IgD-negative memory B cell (primary cell): ENCODE data around the gene FAM170B. TPM values are rescaled to one million over a fixed set of nuclear protein-coding genes. Genes with fewer than 3 reads are reported as not detected.
A peak's percentile ranks its signal among the peaks of the same experiment; 100 is the strongest.

ENCODE experiments used
- H3K27ac Mint-ChIP-seq, 3 donors: one replicate each; pipeline ENCODE4 v1.8.0; 2020 to 2022; ENCODE audit warnings: mild to moderate bottlenecking in 3 of 3, mixed read lengths in 3 of 3, moderate library complexity in 1 of 3
- H3K27me3 Mint-ChIP-seq: one replicate; pipeline ENCODE4 v1.8.0; 2021; ENCODE audit warnings: mixed read lengths
- H3K36me3 Mint-ChIP-seq: one replicate; pipeline ENCODE4 v1.8.0; 2020; ENCODE audit warnings: mild to moderate bottlenecking, mixed read lengths
- H3K4me1 Mint-ChIP-seq, 3 donors: one replicate each; pipeline ENCODE4 v1.8.0; 2020 to 2022; ENCODE audit warnings: mixed read lengths in 3 of 3, mild to moderate bottlenecking in 1 of 3
- H3K4me3 Mint-ChIP-seq, 4 donors: one replicate each; pipeline ENCODE4 v1.8.0; 2020 to 2022; ENCODE audit warnings: mild to moderate bottlenecking in 4 of 4, mixed read lengths in 4 of 4, moderate library complexity in 3 of 4
- H3K9me3 Mint-ChIP-seq, 3 donors: one replicate each; pipeline ENCODE4 v1.8.0; 2020 to 2021; ENCODE audit warnings: mixed read lengths in 3 of 3, mild to moderate bottlenecking in 1 of 3
- polyA plus RNA-seq: library from polyadenylated mRNA; unstranded; fragments of 300-500 nt; fragmentation: Illumina TruSeq; gene quantifications from one replicate; pipeline ENCODE4 v1.2.3, GENCODE V29; 2021

FAM170B gene
- polyA plus RNA-seq, 1 donor from 2014 or later, result not detected

DNA sequence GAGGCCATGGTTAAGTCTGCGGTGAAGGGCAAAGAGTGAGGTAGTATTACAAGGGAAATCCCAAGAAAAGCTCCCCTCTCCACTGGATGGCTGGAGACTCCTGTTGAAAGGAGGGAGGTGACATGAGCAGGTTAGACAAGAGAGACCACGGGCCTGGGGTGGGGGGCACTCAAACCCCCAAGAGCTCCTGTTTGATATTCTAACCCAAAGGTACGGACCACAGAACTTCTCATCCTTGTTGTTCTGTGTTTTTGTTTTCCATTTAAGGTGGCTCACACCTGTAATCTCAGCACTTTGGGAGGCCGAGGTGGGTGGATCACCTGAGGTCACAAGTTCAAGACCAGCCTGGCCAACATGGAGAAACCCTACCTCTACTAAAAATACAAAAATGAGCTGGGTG is 30.1 kb downstream of the FAM170B start:
- Mint-ChIP-seq H3K4me3 (no peak overlapping the region), H3K27ac (no peak overlapping the region), H3K4me1 (peaks cover 0 to 4% (median 0%) of the 10 kb centered on the region in 3 donors), H3K36me3 (no peaks in the 10 kb centered on the region), H3K9me3 (peaks cover 0 to 5% (median 2%) of the 10 kb centered on the region in 3 donors), H3K27me3 (peaks cover 5% of the 10 kb centered on the region)

DNA sequence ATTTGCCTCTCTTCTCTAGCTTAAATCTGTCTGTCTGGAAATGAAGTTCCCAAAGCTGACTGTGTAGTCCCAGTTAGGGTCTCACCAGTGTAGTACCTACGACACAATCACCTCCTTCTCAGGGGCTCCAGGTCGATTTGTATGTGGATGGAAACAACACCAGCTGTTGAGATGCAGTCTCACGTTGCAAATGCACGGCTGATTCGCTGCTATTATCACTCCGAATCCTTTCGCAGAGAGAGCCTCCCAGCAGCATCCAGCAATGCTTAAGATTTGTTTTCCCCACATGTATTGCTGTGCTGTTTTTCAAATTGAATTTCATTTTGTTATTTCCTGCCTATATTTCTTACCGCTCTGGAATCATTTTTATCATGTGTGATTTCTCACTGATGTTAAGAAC is 34.8 kb downstream of the FAM170B start:
- no peaks in the 10 kb centered on the region for H3K36me3 Mint-ChIP-seq
- H3K4me3 Mint-ChIP-seq, result no peak overlapping the region
- H3K27ac Mint-ChIP-seq, result no peak overlapping the region
- H3K9me3 Mint-ChIP-seq, result peaks cover 0 to 5% (median 2%) of the 10 kb centered on the region in 3 donors
- peaks cover 11% of the 10 kb centered on the region for H3K27me3 Mint-ChIP-seq
- no peaks in the 10 kb centered on the region for H3K4me1 Mint-ChIP-seq

DNA sequence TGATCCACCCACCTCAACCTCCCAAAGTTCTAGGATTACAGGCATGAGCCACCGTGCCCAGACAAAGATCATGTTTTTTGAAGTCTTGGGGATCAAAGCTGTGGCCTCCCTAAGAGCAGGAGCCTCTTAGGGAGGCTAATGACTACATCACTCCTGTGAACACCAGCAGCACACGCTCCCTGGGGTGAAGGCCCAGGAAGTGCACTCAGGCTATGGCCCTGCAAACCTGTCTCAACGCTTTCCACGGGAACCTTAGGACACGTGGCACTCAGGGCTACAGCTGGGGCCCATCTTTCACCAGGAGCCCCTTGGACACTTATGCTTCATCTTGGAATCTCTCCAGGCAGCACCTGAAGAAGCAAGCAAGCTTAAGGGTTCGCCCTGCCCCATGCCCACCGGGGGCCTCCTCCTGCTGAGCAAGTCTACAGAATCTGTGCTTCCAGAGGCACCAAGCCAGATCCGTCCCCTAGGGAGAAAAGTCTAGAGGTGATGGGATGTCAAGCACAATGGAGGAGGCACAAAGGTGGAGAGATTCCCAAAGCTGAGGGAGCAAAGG is 36.9 kb downstream of the FAM170B start:
- H3K36me3 Mint-ChIP-seq, result no peaks in the 10 kb centered on the region
- H3K27me3 Mint-ChIP-seq, result peaks cover 9% of the 10 kb centered on the region
- no peaks in the 10 kb centered on the region for H3K4me1 Mint-ChIP-seq
- H3K27ac Mint-ChIP-seq, result no peak overlapping the region
- peaks cover 0 to 2% (median 2%) of the 10 kb centered on the region in 3 donors for H3K9me3 Mint-ChIP-seq
- no peak overlapping the region for H3K4me3 Mint-ChIP-seq

DNA sequence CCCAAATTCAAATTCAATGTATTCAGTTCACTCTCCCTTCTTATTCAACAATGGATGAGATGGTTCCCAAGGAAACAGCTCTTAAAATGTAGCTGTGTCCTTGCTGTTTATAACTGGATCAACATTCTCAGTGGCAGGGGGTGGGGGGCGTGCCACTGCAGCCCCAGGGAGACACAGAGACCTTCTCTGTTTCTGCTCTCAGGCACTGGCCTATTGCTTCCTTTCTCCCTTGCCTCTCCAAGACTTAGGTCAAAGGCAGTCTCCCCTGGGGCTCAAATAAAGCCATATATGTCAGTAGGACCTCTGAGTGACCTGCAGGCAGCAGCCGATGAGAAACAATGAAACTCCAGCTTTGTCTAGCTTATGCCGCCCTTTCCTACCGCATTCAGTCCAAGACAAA is 39.2 kb downstream of the FAM170B start:
- H3K36me3 Mint-ChIP-seq, result no peaks in the 10 kb centered on the region
- H3K9me3 Mint-ChIP-seq, result peaks cover 0 to 1% (median 0%) of the 10 kb centered on the region in 3 donors
- no peak overlapping the region for H3K27ac Mint-ChIP-seq
- peaks cover 9% of the 10 kb centered on the region for H3K27me3 Mint-ChIP-seq
- no peaks in the 10 kb centered on the region for H3K4me1 Mint-ChIP-seq
- no peak overlapping the region for H3K4me3 Mint-ChIP-seq

DNA sequence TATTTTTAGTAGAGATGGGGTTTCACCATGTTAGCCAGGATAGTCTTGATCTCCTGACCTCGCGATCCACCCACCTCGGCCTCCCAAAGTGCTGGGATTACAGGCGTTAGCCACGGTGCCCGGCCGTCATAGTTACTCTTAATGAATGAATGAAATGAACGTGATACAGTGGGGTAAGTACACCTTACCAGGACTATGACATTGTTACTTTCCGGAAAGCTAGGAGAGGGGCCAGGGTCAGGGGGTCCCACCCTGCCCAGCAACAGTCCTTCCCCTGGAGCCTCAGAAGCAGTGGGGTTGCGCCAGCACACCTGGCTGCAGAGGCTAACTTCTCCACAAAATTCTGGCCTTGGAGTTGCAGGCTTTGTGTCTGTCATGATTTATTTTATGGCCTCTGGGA is 39.9 kb downstream of the FAM170B start:
- H3K27me3 Mint-ChIP-seq, result peaks cover 9% of the 10 kb centered on the region
- peaks cover 0 to 1% (median 0%) of the 10 kb centered on the region in 3 donors for H3K9me3 Mint-ChIP-seq
- no peaks in the 10 kb centered on the region for H3K4me1 Mint-ChIP-seq
- no peak overlapping the region for H3K4me3 Mint-ChIP-seq
- H3K36me3 Mint-ChIP-seq, result no peaks in the 10 kb centered on the region
- H3K27ac Mint-ChIP-seq, result no peak overlapping the region

DNA sequence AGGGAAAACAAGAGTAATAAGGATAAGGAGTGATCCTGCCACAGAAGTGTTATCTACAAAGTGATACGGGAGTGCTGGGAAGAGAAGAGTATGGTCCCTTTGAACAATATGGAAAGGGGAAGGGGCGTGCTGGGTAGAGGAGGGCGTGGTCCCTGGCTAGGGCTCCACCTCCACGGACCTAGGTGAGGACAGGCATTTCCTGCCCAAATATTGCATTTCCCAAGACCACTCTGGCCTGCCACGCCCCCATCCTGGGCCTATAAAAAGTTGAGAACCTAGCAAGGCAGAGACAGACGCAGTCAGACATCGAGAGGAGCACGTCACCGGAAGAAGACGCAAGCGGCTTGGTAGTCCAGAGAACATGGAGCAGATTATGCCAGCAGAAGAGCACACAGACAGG is 41.3 kb downstream of the FAM170B start:
- H3K27ac Mint-ChIP-seq, result peak overlapping the region in 1 of 3 donors; percentile 67

DNA sequence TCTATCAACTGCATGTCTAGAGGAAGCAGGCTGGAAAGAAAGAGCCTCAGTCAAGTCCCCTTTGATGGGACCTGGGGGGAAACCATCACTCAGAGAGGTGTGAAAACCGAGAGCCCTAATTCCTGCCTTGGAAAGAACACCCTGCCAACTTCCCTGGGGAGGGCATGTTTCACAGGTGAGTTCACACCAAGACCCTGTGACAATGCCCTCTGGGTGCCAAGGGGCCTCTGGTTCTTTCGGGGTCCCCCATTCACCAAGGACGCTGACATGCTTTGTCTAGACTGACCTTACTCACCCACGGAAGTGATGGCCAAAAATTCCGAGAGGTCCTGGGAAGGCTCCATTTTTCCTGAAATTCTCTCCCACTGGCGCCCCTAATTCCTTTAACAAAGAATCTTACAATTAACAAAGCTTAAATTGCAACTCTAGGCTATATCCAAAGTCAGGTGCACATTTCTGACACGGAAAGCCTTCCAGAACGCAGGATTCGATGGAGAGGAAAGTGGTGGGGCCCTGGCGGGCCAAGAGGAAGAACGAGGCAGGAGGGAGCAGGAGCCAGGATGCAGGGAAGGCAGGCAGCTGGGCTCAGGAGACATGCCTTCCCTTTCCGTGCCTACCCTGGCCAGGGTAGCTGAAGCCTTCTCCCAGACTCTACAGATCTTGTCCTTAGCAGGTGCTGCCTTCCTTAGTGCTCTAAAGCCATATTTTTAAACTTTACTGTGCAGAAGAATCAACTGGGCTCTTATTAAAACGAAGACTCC is 42.2 kb downstream of the FAM170B start:
- Mint-ChIP-seq H3K27me3 (peaks cover 3% of the 10 kb centered on the region), H3K4me3 (no peak overlapping the region), H3K36me3 (no peaks in the 10 kb centered on the region), H3K9me3 (peaks cover 0 to 10% (median 4%) of the 10 kb centered on the region in 3 donors), H3K27ac (no peak overlapping the region), H3K4me1 (peaks cover 0 to 2% (median 0%) of the 10 kb centered on the region in 3 donors)

More for the DNA sequence above, 41.3 kb downstream of the FAM170B start:
- Mint-ChIP-seq H3K9me3 (peaks cover 0 to 4% (median 1%) of the 10 kb centered on the region in 3 donors), H3K4me3 (no peak overlapping the region), H3K36me3 (no peaks in the 10 kb centered on the region), H3K27me3 (peaks cover 5% of the 10 kb centered on the region), H3K4me1 (peaks cover 0 to 2% (median 0%) of the 10 kb centered on the region in 3 donors)

DNA sequence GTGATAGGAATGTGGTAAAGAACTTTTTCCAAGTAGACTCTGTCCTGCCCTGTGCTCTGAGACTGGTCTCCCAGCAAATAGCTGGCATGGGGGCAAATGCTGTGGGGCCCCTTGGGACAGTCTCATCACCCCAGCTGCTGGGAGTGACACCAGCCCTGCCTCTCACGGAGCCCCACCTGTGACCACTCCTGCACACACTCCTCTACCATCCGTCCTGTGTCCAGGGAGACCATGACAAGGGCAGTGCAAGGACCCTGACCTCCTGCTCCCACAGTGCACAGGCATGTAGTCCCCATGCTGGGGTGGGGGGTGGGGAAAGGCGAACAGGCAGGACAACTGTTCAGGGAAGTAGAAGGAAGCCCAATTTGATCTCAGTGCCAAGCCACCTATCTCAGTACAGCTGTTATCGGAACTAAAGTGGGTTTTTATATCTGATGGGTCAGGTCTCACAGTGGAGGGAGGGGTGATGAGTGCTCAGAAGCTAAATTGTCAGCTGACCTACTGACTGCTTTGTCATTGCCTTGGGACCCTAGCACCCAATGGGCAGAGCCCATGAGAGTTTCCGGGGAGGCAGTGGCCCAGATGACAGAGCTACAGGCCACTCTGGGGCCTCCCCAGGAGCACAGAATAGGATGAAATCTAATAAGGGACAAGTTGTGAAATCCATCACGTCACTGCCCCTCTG is 43.0 kb downstream of the FAM170B start:
- Mint-ChIP-seq H3K4me1 (peaks cover 0 to 2% (median 0%) of the 10 kb centered on the region in 3 donors), H3K27ac (no peak overlapping the region), H3K36me3 (no peaks in the 10 kb centered on the region), H3K27me3 (peaks cover 3% of the 10 kb centered on the region), H3K9me3 (peaks cover 6 to 15% (median 8%) of the 10 kb centered on the region in 3 donors), H3K4me3 (no peak overlapping the region)

DNA sequence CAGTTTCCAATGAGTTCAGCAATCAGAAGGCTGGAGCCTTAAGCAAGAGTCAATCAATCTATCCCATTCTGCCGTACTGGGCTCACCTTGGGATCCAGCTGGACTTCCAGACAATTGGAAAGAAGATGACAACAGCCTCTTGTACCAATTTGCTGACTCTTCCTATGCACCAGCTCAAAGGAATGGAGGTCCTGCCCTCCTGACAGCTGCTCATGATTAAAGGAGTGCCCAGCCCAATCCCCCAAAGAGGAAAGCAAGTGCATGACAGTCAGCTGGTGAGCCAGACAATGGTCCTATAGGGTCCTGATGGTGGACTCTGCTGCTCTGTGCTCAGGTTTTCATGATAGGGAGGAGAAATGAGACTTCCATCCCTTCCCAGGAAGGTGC is 43.6 kb downstream of the FAM170B start:
- Mint-ChIP-seq H3K4me1 (peaks cover 0 to 2% (median 0%) of the 10 kb centered on the region in 3 donors), H3K4me3 (no peak overlapping the region), H3K36me3 (no peaks in the 10 kb centered on the region), H3K9me3 (peaks cover 6 to 15% (median 11%) of the 10 kb centered on the region in 3 donors), H3K27ac (no peak overlapping the region), H3K27me3 (peaks cover 3% of the 10 kb centered on the region)

DNA sequence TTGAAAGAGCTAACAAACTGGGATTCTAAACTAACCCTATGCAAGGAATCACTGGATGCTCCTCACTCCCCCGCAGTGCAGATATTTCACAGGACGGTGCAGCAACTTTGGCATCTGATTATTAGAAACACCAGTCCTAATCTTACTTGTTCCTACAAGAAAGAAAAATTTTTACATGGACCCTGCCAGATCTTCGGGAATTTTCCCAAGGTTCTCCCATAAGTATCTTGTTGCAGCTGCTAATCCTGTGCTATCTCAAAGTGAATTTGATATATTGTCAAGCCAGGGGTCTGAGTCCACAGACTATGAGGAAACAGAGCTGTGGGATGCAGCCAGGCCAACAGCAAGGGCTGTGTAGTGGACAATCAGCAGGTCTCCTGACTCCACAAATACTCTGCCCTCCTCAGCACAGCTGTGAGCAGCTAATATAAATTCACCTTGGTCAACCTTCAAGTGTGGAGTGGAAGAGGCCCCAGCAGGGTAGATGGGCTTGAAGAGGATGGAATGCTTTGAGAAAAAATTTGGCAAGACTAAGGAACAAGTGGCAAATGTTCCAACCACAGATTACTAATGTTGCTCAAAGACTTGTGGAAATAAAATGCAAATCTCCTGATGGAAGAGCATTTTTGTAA is 44.1 kb downstream of the FAM170B start:
- Mint-ChIP-seq H3K27me3 (peaks cover 3% of the 10 kb centered on the region), H3K27ac (no peak overlapping the region)

DNA sequence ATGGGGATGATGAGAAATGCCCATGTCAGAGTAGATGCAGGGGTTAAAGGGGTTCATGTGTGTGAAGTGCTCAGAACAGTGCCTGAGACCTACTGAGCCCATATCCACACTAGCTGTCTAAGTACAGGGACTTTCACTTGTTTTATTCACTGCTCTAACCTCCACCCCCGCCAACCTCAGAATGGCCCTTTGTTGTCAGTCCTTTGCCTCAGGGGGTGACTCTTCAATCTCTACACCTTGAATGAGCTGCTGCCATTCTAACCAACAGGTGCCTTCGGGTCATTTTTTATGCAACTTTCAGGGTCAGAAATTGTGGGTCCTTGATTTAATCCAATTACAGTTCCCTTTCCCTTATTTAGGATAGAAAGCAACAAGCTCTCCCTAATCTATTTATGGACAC is 44.7 kb downstream of the FAM170B start:
- Mint-ChIP-seq H3K9me3 (peaks cover 6 to 15% (median 11%) of the 10 kb centered on the region in 3 donors), H3K4me3 (no peak overlapping the region), H3K27me3 (peaks cover 3% of the 10 kb centered on the region), H3K27ac (no peak overlapping the region), H3K36me3 (no peaks in the 10 kb centered on the region), H3K4me1 (peaks cover 0 to 2% (median 0%) of the 10 kb centered on the region in 3 donors)

More for the DNA sequence above, 44.1 kb downstream of the FAM170B start:
- H3K4me3 Mint-ChIP-seq, result no peak overlapping the region
- H3K36me3 Mint-ChIP-seq, result no peaks in the 10 kb centered on the region
- H3K4me1 Mint-ChIP-seq, result peaks cover 0 to 2% (median 0%) of the 10 kb centered on the region in 3 donors
- H3K9me3 Mint-ChIP-seq, result peaks cover 6 to 15% (median 11%) of the 10 kb centered on the region in 3 donors

DNA sequence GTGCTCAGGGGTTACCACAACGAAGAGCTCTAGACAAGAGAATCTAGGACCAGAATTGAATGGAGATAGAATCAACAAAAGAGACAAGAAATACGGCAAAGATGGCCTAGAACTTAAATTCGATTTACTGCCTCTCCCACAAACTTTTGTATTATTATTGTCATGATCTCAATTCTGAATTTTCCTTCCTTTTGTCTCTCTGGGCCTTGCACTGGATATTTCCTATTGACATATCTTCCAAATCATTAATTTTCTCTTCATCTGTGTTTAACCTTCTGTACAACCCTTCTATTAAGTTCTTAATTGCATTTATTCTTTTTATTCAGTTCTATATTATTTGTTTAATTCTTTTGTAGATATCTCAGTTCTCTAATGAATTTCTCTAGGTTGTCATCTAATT is 46.9 kb downstream of the FAM170B start:
- Mint-ChIP-seq H3K9me3 (peaks cover 6 to 15% (median 11%) of the 10 kb centered on the region in 3 donors), H3K4me3 (no peak overlapping the region), H3K27me3 (peaks cover 2% of the 10 kb centered on the region), H3K4me1 (peaks cover 0 to 2% (median 0%) of the 10 kb centered on the region in 3 donors), H3K36me3 (no peaks in the 10 kb centered on the region), H3K27ac (no peak overlapping the region)

DNA sequence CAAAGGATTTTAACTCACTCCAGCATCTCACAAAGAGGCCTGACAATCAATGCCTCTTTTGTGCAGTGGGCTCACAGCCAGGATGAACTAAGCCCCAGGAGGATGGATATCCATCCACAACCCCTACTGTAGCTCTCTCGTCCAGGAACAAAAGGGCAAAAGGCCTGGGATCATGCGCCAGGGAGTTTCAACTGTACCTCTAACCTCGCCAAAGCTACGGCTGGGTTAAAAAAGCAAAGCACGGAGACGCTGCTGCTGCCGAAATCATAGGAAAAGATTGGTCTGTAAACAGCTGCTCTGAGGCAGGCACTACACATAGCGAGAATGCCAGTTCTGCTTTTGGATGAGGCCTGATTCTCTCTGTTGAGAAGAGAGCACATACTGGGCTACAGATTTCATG is 50.6 kb downstream of the FAM170B start:
- Mint-ChIP-seq H3K27me3 (peaks cover 4% of the 10 kb centered on the region), H3K36me3 (no peaks in the 10 kb centered on the region), H3K9me3 (peaks cover 6 to 15% (median 10%) of the 10 kb centered on the region in 3 donors), H3K4me1 (peaks cover 0 to under 1% (median 0%) of the 10 kb centered on the region in 3 donors), H3K27ac (no peak overlapping the region), H3K4me3 (no peak overlapping the region)

DNA sequence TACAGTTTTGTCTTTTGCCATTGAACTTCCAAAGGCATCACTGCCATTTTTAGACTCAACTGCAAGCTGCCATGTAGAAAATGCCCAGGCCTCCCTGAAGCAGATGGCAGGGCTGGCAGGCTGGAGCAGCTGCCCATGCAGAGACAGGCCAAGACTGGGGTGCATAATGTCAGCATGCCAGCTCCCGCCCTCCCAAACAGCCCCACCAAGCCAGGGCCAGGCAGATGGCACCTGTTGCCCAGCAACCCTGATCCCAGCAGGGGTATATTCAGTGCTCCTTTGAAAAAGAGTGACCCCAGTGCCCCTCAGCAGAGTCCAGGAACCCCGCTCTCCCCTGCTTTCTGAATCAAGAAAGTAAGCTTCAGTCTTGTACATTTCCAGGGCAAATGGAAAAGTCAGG is 51.1 kb downstream of the FAM170B start:
- Mint-ChIP-seq H3K4me1 (no peaks in the 10 kb centered on the region), H3K27ac (no peak overlapping the region)

More for the DNA sequence above, 51.1 kb downstream of the FAM170B start:
- Mint-ChIP-seq H3K9me3 (peaks cover 6 to 15% (median 10%) of the 10 kb centered on the region in 3 donors), H3K36me3 (no peaks in the 10 kb centered on the region), H3K27me3 (peaks cover 4% of the 10 kb centered on the region), H3K4me3 (no peak overlapping the region)
